Gastroesophageal sphincter (tissue), 4 donors: Measurements from ENCODE around the gene GALNT18. TPM values are rescaled to one million over a fixed set of nuclear protein-coding genes. Genes with fewer than 3 reads are reported as not detected.

ENCODE experiments used
- ATAC-seq: fragments of 150-250 bp; one replicate; pipeline ENCODE4 v1.9.1; 2016; ENCODE audit warnings: mild to moderate bottlenecking, moderate library complexity
- H3K27ac ChIP-seq, 4 donors: fragments of 200-600 bp; sonication (generic) in 3 of 4; 1 replicate in 3 of 4; 2 replicates in 1 of 4; pipeline ENCODE4 v1.5.1; 2016 to 2019
- H3K27me3 ChIP-seq: fragments of 200-600 bp; sonication (generic); one replicate; pipeline ENCODE4 v1.5.1; 2019
- H3K36me3 ChIP-seq, 2 donors: fragments of 200-600 bp; sonication (generic); one replicate each; pipeline ENCODE4 v1.5.1; 2019; ENCODE audit warnings: control low read depth in 1 of 2
- H3K4me1 ChIP-seq, 3 donors: fragments of 200-600 bp; sonication (generic); 1 replicate in 2 of 3; 2 replicates in 1 of 3; pipeline ENCODE4 v1.5.1; 2016 to 2019; ENCODE audit warnings: control low read depth in 2 of 3
- H3K4me3 ChIP-seq, 2 donors: fragments of 200-600 bp; sonication (generic); one replicate each; pipeline ENCODE4 v1.5.1; 2019; ENCODE audit warnings: mild to moderate bottlenecking in 1 of 2, moderate library complexity in 1 of 2
- H3K9me3 ChIP-seq, 3 donors: fragments of 200-600 bp; sonication (generic); one replicate each; pipeline ENCODE4 v1.5.1; 2017 to 2019; ENCODE audit warnings: control low read depth in 2 of 3
- EP300 ChIP-seq: sonication (generic); formaldehyde crosslinking; IDR thresholded peaks from one replicate; pipeline ENCODE4 v1.6.1; 2017; ENCODE audit warnings: antibody characterized with exemption, mild to moderate bottlenecking
- POLR2A ChIP-seq, 2 donors: fragments of 450-650 bp; IDR thresholded peaks; one replicate each; pipeline ENCODE4 v1.6.1; 2017; ENCODE audit warnings: antibody characterized with exemption in 2 of 2, mild to moderate bottlenecking in 2 of 2, moderate library complexity in 1 of 2
- POLR2AphosphoS5 ChIP-seq: sonication (generic); formaldehyde crosslinking; IDR thresholded peaks from one replicate; pipeline ENCODE4 v1.6.1; 2017; ENCODE audit warnings: antibody characterized with exemption
- WGBS, 2 donors: methylation state at CpG; one replicate each; pipeline ENCODE4 v1.1.5; 2018; ENCODE audit warnings: low coverage in 1 of 2; 5-methylcytosine and 5-hydroxymethylcytosine counted together
- total RNA-seq, 4 donors: library from RNA; depleted of rRNA; stranded (reverse); fragments of >200 nt; gene quantifications; one replicate each; pipeline ENCODE4 v1.1.0, GENCODE V29; 2016
- TF ChIP-seq, protein P1 (sequence below), 4 experiments: fragments of 200-600 bp in 2 of 4; fragments of 450-650 bp in 2 of 4; sonication (generic) in 1 of 4; IDR thresholded peaks; one replicate each; pipeline ENCODE4 v1.5.1; 2017 to 2019; ENCODE audit warnings: antibody characterized with exemption in 4 of 4, mild to moderate bottlenecking in 2 of 4, moderate library complexity in 2 of 4

Gene GALNT18
- total RNA-seq, 4 donors from 2014 or later = 16.0 to 65.6 (median 35.2) TPM

DNA sequence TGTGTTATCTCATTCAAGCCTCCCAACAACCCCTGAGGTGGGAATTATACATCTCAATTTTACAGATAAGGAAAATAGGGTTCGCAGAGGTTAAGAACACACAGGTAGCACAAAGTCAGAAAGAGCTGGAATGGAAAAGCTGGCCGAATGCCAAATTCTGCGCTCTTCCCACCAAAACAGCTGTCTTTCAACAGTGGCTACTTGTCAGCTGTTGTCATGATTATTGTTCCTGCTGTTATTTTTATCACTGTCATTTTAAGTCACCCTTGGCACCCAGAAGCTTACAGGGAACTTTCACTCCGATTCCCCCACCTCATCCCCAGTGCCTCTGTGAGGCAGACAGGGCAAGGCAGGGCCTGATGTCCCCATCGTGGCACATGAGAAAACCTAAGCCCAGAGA, 194.3 kb downstream of the GALNT18 start:
- no peak for ATAC-seq
- H3K36me3 ChIP-seq = peaks cover 0 to 33% of the 10 kb centered on the region in 2 donors
- TF ChIP-seq, protein P1, sequence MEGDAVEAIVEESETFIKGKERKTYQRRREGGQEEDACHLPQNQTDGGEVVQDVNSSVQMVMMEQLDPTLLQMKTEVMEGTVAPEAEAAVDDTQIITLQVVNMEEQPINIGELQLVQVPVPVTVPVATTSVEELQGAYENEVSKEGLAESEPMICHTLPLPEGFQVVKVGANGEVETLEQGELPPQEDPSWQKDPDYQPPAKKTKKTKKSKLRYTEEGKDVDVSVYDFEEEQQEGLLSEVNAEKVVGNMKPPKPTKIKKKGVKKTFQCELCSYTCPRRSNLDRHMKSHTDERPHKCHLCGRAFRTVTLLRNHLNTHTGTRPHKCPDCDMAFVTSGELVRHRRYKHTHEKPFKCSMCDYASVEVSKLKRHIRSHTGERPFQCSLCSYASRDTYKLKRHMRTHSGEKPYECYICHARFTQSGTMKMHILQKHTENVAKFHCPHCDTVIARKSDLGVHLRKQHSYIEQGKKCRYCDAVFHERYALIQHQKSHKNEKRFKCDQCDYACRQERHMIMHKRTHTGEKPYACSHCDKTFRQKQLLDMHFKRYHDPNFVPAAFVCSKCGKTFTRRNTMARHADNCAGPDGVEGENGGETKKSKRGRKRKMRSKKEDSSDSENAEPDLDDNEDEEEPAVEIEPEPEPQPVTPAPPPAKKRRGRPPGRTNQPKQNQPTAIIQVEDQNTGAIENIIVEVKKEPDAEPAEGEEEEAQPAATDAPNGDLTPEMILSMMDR (IDR thresholded peaks at IDR 0.05) = no peak
- no peak for TF ChIP-seq POLR2AphosphoS5
- no peak for TF ChIP-seq POLR2A (IDR thresholded peaks at IDR 0.05)
- no peak for TF ChIP-seq EP300
- H3K9me3 ChIP-seq = no peaks in the 10 kb centered on the region
- peaks cover 0 to 44% (median 9%) of the 10 kb centered on the region in 3 donors for H3K4me1 ChIP-seq
- no peaks in the 10 kb centered on the region for H3K27me3 ChIP-seq
- H3K4me3 ChIP-seq = no peak overlapping the region
- peak overlapping the region in 3 of 4 donors; percentile 27 to 72 (median 63) for H3K27ac ChIP-seq
- WGBS, 2 donors = 38 to 39% methylated on average over 4 to 5 of the region's 5 CpGs

DNA sequence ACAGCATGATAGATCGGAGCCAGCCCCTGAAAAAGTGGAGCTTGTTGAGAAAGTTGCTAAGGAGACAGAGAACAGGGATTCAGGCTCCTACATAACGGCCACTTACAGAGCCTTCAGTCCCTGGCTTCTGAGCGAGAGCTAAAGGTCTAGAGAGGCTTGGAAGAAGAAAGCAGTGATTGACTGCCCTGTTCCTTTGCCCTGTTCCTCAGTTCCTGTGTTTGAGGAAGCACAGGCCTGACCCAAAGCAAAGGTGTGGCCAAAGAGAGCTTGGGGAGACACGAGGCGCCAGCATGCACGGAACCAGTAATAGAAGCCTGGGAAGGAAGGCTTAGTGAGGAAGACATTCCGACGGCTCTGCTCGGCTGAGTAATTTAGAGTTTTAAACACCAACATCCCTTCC, 194.7 kb downstream of the GALNT18 start:
- Histone ChIP-seq H3K27ac (peak overlapping the region in 3 of 4 donors; percentile 27 to 72 (median 63)), H3K27me3 (no peaks in the 10 kb centered on the region), H3K4me3 (no peak overlapping the region), H3K36me3 (peaks cover 0 to 29% of the 10 kb centered on the region in 2 donors), H3K4me1 (peaks cover 0 to 48% (median 9%) of the 10 kb centered on the region in 3 donors), H3K9me3 (no peaks in the 10 kb centered on the region)
- TF ChIP-seq, protein P1 (IDR thresholded peaks at IDR 0.05) = no peak
- TF ChIP-seq POLR2AphosphoS5 (no peak), EP300 (no peak), POLR2A (IDR thresholded peaks at IDR 0.05) (no peak)
- 22 to 42% methylated on average over 6 to 9 of the region's 9 CpGs for WGBS, 2 donors
- peak; percentile 51 for ATAC-seq

- Histone ChIP-seq H3K4me3 (no peak overlapping the region), H3K27me3 (no peaks in the 10 kb centered on the region), H3K4me1 (peaks cover 0 to 56% (median 9%) of the 10 kb centered on the region in 3 donors), H3K27ac (peak overlapping the region in 3 of 4 donors; percentile 27 to 72 (median 63)), H3K36me3 (peaks cover 0 to 25% of the 10 kb centered on the region in 2 donors), H3K9me3 (no peaks in the 10 kb centered on the region)
- TF ChIP-seq POLR2A (IDR thresholded peaks at IDR 0.05) (no peak), EP300 (no peak), POLR2AphosphoS5 (no peak)
- TF ChIP-seq, protein P1 (IDR thresholded peaks at IDR 0.05) = no peak
- 49 to 62% methylated on average over 2 to 4 of the region's 4 CpGs for WGBS, 2 donors
- ATAC-seq = no peak
Observed at GRCh38 chr11:11426226-11426952, 195.4 kb downstream of the GALNT18 start.

- H3K36me3 ChIP-seq = peaks cover 0 to 19% of the 10 kb centered on the region in 2 donors
- ATAC-seq = no peak
- no peaks in the 10 kb centered on the region for H3K27me3 ChIP-seq
- H3K4me3 ChIP-seq = no peak overlapping the region
- H3K4me1 ChIP-seq = peaks cover 0 to 62% (median 9%) of the 10 kb centered on the region in 3 donors
- no peaks in the 10 kb centered on the region for H3K9me3 ChIP-seq
- TF ChIP-seq, protein P1 (IDR thresholded peaks at IDR 0.05) = no peak
- no peak for TF ChIP-seq EP300
- TF ChIP-seq POLR2A (IDR thresholded peaks at IDR 0.05) = no peak
- TF ChIP-seq POLR2AphosphoS5 = no peak
- H3K27ac ChIP-seq = peak overlapping the region in 1 of 4 donors; percentile 27
- WGBS, 2 donors = 80 to 83% methylated on average over 1 to 4 of the region's 5 CpGs
Observed at GRCh38 chr11:11425806-11426205, 196.0 kb downstream of the GALNT18 start.

- no peak overlapping the region for H3K27ac ChIP-seq
- no peaks in the 10 kb centered on the region for H3K27me3 ChIP-seq
- ATAC-seq = no peak
- 93 to 100% methylated on average over 3 to 5 of the region's 7 CpGs for WGBS, 2 donors
- no peaks in the 10 kb centered on the region for H3K9me3 ChIP-seq
- H3K4me1 ChIP-seq = peaks cover 0 to 71% (median 9%) of the 10 kb centered on the region in 3 donors
- peaks cover 0 to 19% of the 10 kb centered on the region in 2 donors for H3K36me3 ChIP-seq
- no peak overlapping the region for H3K4me3 ChIP-seq
- TF ChIP-seq EP300 (no peak), POLR2AphosphoS5 (no peak), POLR2A (IDR thresholded peaks at IDR 0.05) (no peak)
- TF ChIP-seq, protein P1 (IDR thresholded peaks at IDR 0.05) = no peak
Observed at GRCh38 chr11:11424688-11425087, 197.1 kb downstream of the GALNT18 start.
